HG02970 (cell line): ENCODE data around the gene GALK1.
"Not testable (repeated sequence)": the region's sequence is repeated elsewhere in the genome, so short reads cannot be mapped to it uniquely, and the experiment has no call there.

Experiments
- ATAC-seq: cut with Tn5 transposase; IDR thresholded peaks from one replicate; pipeline ENCODE4 v1.9.1; 2021; ENCODE audit warnings: mild to moderate bottlenecking, moderate library complexity, moderate number of reproducible peaks; ENCODE audit not compliant: unreplicated experiment, low FRiP score

GALK1 gene

DNA sequence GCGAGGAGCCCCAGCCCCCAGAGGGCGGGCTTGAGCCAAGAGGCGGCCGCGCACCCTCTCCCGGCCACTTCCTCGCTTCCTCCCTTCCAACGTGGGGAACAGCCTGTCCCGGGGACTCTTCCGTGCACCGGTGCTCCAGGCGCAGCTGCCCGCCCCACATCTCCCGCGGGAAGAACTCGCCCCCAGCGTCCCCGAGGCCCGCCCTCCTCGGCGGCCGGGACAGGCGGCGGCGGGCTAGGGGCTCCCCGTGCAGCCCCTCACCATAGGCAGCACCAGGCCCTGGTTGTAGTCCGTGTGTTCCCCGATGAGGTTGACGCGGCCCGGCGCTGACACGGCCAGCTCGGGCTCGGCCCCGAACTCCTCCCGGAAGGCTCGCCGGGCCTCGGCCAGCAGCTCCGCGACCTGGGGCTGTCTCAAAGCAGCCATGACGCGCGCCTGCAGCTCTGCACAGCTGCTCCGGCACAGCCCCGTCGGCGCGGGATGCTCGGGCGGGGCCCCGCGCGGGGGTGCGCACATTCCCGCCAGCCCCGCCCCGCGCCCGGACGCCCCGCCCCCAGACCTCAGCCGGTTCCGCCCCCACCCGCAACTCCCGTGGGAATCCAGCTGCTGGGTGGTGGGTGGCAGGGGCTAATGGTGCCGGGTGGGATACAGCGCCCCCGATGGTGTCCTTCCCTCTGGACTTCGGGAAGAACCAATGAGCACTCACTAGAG is at the start of gene GALK1:
Gene GALK1, minus strand, starts transcription at position 482 of the 711 bp plus-strand sequence. Its CDS starts 56 bp downstream, at position 426.
- ATAC-seq, result peak; percentile 48

DNA sequence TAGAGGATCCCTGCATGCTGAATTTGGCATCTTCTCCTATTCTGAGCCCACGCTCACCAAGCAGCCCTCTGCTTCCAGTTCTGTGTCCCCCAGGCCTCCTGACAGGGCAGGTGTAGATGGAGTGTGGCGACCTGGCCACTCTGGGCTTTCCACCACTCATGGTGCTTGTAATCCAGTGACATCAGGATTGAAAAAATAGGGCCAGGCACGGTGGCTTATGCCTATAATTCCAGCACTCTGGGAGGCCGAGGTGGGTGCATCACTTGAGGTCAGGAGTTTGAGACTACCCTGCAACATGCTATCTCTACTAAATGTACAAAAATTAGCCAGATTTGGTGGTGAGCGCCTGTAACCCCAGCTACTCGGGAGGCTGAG is 49.0 kb upstream of the GALK1 start:
- no peak for ATAC-seq

DNA sequence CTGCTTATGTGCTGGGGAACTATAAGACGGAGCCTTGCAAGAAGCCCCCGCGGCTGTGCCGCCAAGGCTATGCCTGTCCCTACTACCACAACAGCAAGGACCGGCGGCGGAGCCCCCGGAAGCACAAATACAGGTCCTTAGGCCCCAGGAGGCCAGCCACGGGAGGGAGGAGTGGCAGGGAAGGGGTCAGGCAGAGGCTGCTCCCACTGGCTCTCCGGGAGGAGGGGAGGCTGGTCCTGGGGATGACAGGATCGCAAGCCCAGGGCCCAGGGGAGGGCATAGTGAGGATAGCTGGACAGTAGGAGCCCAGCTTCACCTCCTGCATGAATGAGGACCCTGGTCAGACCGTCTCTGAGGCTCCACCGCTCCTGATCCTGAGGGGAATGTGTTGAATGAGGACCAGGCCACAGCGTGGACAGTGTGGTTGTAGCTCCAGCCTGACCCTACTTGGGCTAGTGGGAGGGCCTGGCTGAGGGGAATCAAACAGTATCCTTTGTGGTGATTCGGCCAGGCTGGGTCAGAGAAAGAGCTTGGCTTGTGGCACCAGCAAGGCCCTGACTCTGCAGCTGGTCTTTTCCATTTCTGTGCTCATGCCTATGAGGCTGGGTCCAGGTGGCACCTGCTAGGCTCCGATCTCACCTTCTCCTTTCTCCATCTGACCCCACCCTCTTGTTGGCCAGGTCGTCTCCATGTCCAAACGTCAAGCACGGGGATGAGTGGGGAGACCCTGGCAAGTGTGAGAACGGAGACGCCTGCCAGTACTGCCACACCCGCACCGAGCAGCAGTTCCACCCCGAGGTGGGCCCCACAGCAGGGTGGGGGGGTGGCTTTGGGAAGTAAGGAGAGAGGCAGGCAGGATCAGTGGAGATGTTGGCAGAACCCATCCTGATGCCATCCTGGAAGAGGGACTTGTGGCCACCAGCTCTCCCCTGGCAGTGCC is 48.4 kb upstream of the GALK1 start:
- no peak for ATAC-seq

DNA sequence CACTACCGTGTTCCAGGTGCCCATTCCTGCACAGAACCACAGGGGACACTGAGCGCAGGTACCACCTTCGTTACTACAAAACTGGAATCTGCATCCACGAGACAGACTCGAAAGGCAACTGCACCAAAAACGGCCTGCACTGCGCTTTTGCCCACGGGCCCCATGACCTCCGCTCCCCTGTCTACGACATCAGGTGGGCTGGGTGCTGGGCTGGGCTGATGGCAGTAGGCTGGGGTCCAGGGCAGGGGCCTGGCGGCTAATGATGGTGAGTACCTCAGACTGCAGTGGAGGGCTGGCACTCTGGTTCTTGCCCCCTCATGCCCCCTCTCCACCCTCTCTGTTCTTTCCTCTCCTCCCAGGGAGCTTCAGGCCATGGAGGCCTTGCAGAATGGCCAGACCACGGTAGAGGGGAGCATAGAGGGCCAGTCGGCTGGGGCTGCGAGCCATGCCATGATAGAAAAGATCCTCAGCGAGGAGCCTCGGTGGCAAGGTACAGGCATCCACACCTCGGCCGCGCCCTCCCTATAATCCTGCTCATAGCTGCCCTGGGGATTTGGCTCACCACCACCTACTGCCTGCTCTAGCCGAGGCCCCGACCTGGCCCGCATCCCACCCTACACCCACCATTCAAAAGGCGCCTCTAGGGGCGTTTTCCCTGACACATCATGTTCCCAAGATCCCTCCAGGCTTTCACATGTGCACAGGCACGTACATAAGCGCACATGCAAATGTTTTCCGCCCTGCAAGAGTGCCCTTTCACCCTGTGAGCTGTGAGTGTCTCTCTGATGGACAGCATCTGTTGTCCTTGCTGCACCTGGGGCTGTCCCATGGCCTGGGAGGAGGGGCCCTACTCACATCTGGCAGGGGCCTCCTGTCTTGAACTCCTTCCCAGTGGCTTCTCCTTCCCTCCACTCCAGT is 47.4 kb upstream of the GALK1 start:
- ATAC-seq, result no peak

DNA sequence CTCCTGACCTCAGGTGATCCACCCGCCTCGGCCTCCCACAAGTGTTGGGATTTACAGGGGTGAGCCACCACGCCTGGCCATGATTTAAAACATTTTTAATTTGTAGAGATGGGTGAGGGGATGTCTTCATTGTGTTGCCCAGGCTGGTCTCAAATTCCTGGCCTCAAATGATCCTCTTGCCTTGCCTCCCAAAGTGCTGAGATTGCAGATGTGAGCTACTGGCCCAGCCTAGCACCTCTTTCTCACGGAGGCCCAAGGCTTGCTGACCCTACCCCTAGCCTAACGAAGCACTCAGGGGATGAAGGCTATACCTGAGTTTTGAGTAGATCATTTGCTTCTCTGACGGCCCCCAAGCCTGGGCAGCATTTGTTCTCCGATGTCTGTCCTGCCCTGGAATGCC is 46.2 kb upstream of the GALK1 start:
- ATAC-seq, result no peak

DNA sequence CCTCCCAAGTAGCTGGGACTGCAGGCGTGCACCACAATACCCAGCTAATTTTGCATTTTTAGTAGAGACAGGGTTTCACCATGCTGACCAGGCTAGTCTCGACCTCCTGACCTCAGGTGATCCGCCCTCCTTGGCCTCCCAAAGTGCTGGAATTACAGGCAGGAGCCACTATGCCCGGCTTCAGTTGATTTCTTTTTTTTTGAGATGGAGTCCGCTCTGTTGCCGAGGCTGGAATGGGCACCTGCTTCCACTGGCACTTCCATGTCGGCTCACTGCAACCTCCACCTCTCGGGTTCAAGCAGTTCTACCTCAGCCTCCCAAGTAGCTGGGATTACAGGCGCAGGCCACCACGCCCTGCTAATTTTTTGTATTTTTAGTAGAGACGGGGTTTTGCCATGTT is 45.8 kb upstream of the GALK1 start:
- ATAC-seq, result not testable (repeated sequence)

DNA sequence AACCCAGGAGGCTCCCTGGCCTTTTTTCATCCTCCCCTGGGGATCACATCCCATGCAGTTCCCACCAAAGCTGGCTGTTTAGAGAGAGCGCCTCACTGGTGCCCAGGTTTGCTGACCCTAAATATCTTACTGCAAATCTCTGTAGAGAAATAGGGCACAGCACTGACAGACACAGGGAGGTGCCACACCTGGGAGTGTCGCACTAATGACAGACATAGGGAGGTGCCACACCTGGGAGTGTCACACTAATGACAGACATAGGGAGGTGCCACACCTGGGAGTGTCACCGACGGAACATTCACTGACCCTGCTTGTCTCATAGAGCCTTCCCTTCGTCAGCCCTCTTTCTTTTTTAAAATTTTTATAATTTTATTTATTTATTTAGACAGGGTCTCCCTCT is 45.2 kb upstream of the GALK1 start:
- ATAC-seq, result no peak

DNA sequence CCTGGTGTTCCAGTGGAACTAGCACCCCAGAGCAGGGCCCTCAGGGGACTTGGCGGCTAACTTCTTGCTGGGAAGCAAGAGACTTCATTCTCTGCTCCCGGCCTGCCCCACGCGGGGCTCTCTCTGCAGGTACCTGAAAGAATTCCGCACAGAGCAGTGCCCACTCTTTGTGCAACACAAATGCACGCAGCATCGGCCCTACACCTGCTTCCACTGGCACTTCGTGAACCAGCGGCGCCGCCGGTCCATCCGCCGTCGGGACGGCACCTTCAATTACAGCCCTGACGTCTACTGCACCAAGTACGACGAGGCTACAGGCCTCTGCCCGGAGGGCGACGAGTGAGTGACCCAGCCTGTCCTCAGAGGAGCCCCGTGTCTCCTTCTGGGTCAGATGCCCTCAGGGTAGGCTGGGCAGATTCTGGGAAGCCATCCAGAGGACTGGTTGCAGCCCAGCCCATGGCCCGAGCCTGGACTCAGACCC is 44.7 kb upstream of the GALK1 start:
- ATAC-seq, result no peak

DNA sequence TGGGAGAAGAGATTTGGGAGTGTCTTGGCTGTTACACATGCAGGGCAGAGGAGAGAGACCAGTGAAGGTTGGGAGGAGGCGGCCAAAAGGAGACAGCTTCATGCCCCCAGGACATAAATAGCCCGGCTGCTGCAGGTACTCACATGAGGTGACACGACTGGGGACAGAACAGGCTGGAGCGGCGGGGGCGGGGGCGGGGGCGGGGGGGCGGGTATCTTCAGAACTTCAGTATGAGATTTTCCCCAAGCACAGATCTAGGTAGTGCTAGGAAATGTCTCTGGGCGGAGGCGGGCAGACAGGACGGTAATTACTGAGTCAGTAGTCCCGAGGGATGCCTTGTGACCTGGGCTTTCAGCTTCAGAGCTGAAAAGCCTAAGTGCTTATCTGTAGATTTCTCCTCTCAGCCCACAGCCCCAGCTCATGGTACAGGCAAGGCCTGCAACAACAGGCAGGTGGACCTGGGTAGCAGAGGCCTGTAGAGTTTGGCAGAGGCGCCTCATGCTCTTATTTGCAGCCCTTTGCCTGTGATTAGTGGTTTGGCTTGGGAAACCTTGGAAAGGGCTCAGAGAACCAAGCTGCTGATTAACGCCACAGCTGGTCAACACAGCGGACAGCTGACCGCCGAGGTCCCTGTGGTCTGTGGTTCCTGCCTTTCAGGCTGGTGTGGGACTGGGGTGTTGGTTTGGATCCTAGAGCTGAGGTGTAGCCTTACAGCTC is 44.1 kb upstream of the GALK1 start:
- ATAC-seq, result peak; percentile 49

DNA sequence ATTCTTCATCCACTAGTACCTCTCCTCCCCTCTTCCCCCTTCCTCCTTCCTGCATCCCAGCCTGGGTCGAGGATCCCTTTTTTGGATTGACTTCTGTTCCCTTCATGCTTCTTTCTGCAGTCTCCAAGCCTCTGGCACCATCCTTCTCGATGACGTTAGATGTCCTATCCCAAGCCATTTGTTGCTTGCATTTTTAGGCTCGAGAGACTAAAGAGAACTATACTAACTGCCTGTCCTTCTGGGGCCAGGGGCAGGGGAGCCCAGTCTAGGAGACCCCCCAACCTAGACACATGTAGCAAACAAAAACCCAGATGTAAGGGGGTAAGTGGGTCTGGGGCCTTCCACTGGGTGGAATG is 43.5 kb upstream of the GALK1 start:
- no peak for ATAC-seq

DNA sequence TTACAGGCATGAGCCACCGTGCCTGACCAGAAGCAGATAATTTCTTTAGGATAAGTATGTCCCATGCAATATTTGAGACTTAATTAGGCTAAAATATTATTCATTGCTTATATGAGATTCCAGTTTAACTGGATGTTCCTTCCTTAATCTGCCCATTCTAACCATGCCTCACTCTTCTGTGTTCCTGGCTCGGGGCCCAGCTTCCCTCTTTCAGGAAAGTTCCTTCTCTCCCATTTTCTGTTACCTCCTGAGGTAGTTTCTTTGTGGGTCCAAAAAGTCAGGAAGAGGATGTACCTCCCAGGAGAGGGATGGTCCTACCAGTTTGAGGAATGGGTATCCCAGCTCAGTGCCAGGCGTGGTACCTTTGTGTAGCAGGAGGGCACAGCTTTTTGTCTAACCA is 42.9 kb upstream of the GALK1 start:
- ATAC-seq, result no peak

DNA sequence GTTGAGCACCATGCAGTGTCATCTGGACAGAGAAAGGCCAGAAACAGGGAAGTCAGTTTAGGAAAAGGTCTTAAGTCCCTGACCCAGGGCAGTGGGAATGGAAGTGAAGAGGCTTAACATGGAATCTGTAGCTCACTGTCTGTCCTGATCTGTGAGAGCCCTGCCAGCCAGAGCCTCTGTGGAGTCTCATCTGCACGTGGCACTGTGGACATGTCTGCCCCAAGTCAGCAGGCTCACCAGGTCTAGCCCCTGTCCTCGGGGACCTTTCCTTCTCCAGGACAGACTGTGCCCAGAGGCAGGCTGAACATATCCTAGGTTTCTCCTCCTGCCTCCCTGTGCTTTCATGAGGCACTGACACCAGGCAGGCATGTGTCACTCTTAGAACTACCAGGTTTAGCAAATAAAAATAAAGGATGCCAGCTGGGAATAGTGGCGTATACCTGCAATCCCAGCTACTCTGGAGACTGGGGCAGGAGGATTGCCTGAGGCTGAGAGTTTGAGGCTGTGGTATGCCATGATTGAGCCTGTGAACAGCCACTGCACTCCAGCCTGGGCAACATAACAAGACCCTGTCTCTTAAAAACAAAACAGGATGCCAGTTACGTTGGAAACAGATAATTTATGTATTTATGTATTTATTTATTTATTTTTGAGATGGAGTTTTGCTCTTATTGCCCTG is 42.0 kb upstream of the GALK1 start:
- ATAC-seq, result no peak

DNA sequence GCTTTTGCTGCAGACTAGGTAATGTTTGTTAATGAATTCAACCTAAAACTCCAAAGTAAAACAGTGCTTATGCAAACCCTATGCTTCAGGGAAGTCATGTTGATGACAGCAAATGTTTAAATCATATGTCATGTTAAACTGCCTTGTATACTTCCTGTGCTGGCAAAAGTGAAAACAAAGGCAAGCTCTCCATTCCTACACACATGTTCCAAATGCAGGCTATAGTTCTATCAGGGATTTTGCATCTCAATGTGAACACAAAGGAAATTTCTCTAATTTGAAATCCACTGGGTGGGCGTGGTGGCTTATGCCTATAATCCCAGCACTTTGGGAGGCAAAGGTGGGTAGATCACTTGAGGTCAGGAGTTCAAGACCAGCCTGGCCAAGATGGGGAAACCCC is 38.9 kb upstream of the GALK1 start:
- no peak for ATAC-seq

DNA sequence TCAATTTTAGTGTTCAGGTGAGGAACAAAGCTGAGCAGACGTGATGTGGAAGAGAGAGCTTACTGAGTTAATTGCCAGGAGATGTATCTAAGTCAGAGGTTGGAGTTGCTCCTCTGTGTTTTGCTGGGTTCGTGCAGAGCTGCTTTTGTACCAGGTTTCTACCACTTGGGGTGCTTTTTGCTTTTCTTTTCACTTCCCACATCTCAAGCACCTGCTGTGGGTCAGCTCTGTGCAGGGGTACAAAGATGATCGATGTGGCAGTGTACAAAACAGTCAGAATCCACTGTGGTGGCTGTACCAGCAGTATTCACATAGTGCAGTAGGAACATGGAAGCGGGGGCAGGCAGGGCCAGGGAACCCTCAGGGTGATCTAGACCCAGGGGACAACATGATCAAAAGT is 34.4 kb upstream of the GALK1 start:
- ATAC-seq, result no peak

DNA sequence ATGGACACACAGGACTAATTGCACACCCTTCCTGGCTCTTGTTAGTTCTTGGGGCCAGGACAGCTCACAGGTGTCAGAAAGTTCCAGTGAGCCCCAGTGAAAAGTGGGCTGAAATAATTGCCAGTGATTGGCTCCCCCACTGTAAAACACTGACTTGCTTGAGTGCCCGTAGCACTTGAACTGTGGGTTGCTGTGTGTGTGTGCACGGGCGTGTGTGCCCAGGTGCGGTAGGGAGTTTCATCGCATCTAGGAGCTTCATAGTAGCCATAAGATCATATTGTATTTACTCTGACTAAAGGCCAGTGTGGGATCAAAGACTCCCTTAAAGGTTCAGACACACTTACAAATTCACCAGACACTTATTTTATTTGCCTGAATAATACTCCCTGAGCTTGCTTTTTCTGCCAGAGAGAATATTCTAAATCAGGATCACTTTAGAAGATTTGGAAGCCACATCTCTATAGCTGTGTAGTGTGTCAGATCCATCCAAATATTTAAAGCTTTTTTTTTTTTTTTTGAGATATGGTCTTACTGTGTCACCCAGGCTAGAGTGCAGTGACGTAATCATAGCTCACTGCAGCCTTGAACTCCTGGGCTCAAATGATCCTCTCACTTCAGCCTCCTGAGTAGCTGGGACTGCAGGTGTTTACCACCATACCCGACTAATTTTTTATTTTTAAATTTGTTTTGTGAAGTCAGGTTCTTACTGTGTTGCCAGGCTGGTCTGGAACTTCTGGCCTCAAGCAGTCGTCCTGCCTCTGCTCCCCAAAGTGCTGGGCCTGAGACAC is 31.0 kb upstream of the GALK1 start:
- ATAC-seq, result no peak

DNA sequence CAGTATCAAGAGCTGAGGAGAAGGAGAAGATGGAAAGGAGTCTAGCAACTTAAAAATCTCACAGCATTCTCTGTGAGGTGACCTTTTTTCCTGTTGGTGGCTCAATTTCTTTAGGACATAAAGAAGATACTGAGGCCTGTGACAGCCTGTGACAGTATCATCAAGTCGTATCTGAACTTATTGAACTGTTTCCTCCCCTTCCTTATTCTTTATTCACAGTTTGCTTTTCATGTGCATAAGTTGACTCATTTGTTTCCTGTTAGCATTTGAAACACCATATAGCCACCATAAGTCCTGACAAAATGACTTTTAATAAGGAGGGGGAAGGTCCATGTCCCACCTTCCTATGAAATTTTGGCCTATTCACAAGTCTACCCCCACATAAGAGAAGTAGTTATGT is 28.5 kb upstream of the GALK1 start:
- ATAC-seq, result no peak

DNA sequence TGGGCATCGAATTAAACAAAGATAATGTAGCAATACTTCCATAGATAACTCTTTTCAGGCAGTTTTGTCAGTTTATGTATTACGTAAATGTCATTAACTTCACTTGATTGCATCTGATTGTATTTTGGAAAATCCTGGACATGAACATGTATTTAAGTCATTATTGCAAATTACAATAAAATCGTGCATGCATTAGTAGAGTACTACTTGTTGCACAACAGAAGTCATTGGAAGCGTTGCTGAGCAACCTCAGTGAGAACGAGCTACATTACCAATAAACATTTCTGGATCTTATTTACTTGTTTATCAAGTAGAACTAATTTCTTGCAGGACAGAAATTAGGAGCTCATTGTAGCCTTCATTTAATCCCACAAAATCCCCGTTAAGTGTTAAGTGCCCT is 26.3 kb upstream of the GALK1 start:
- ATAC-seq, result no peak

DNA sequence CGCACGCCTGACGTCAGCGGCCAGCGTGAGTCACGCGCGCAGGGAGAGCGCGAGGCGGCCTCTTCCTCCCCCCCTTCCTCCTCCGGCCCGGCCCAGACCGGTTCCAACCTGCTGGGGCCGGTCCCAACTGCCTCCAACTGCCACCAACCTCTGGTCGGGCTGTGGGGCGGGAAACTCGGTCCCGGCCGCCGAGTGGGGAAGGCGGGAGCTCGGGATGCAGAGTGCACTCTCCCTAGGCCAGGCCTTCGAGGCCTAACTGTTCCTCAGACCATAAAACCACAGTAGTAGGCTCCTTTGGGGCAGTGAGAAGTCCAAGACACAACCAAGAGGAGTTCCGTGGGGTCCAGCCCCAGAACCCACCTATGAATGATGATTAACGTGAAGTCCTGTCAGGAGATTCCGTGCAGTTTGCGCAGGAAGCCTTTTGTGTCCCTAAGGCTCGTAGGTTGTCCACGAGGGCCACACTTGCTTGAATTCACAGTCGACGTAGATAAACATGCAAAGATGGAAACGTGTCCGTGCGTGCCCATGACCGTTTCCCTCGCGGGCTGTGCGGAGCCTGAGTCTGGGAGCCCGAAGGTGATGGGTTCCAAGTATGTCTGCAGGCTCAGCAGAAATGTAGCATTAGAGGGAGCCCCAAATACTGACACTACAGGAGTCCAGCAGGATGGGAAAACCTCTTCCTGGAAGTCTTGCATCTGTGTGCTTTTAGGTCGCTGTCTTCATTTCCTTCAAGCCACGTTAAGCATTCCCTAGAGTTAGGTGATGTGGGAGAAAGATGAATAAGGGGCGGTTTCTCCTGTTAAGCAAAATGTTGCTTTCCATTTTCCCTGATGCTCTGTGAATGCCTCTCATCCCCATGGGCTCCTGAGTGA is 20.3 kb upstream of the GALK1 start:
- ATAC-seq, result peak; percentile 54
